Amniotic epithelial cell (primary cell): ENCODE measurements around the gene INVS.
"Not testable (repeated sequence)": the region's sequence is repeated elsewhere in the genome, so short reads cannot be mapped to it uniquely, and the experiment has no call there.

Experiments
- DNase-seq: peaks from one replicate; pipeline ENCODE4 v3.0.0-alpha.2; 2010; ENCODE audit warnings: low read depth

The INVS gene, protein sequence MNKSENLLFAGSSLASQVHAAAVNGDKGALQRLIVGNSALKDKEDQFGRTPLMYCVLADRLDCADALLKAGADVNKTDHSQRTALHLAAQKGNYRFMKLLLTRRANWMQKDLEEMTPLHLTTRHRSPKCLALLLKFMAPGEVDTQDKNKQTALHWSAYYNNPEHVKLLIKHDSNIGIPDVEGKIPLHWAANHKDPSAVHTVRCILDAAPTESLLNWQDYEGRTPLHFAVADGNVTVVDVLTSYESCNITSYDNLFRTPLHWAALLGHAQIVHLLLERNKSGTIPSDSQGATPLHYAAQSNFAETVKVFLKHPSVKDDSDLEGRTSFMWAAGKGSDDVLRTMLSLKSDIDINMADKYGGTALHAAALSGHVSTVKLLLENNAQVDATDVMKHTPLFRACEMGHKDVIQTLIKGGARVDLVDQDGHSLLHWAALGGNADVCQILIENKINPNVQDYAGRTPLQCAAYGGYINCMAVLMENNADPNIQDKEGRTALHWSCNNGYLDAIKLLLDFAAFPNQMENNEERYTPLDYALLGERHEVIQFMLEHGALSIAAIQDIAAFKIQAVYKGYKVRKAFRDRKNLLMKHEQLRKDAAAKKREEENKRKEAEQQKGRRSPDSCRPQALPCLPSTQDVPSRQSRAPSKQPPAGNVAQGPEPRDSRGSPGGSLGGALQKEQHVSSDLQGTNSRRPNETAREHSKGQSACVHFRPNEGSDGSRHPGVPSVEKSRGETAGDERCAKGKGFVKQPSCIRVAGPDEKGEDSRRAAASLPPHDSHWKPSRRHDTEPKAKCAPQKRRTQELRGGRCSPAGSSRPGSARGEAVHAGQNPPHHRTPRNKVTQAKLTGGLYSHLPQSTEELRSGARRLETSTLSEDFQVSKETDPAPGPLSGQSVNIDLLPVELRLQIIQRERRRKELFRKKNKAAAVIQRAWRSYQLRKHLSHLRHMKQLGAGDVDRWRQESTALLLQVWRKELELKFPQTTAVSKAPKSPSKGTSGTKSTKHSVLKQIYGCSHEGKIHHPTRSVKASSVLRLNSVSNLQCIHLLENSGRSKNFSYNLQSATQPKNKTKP

DNA sequence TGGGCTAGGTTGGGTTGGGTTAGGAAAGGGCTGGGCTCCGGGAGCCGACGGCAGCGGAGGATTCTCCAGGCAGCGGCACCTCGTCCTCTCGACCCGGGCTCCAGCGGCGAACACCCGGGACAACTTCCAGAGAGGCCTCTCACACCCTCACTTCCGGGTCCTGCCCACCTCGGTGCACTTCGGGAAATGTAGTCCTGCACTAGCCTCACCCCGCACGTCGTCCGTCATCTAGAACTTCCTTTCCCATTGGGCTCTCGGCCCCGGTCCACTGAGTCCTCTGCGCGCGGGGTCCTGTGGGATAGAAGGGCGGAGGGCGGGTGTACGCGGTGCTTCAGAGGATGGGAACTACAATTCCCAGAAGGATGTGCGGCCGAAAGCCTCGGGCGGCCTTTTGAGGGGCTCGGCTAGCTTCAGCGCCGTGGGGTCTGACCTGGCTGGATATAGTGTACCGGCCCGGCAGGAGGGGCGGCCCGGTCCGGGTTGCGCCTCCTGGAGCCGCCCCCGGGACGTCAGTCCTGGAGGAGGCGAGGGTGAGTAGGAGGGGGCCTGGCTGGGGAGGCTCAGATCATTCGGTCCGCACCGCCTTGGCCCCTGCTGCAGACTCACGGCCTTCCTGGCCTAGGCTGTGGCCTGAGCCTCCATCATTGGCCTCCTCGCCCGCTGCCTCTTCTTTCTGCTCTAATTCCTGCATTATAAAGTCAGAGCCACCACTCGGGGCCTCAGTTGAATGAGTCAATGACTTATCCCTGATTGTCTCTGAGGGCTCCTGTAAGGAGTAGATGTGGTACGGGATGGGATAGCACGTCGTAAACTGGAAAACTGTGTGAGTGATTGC, at the start of gene INVS, which contains the start of gene ERP44:
Gene INVS (plus strand): TSS at position 357 of the 835 bp plus-strand sequence. CDS start 5,279 bp downstream, outside the sequence.
Gene ERP44 (minus strand): TSS at position 114 of the 835 bp plus-strand sequence. CDS start 160 bp downstream, outside the sequence.
- peak; percentile 99 for DNase-seq

DNA sequence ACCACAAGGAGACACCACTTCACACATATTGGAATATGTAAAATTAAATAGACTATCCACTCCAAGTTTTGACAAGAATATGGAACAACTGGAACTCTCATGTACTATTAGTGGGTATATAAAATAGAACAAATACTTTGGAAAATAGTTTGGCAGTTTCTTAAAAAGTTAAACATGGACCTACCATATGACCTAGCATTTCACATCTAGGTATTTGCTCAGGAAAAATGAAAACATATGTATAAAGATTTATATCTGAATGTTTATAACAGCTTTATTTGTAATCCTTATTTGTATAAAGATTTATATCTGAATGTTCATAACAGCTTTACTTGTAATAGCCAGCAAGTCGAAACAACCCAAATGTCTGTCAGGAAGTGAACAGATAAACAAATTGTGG, 49.5 kb upstream of the INVS start:
- DNase-seq, result no peak

DNA sequence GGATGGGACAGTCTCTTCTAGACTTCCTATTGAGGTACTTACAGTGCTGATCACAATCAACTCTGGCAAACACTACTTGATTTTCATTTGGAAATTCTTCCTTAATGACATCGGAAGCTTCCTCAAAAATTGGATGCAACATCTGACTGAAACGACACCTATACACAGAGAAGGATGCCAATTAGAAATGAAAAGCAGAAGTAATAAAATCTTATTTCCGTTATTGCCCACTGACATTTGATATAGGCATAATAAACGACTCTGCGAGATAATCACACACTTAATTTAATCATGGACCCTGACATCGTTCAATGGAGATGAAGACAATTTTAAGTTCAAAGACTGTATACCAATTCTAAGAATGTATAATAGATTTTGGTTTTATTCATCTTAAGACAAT, 46.7 kb upstream of the INVS start:
- no peak for DNase-seq

DNA sequence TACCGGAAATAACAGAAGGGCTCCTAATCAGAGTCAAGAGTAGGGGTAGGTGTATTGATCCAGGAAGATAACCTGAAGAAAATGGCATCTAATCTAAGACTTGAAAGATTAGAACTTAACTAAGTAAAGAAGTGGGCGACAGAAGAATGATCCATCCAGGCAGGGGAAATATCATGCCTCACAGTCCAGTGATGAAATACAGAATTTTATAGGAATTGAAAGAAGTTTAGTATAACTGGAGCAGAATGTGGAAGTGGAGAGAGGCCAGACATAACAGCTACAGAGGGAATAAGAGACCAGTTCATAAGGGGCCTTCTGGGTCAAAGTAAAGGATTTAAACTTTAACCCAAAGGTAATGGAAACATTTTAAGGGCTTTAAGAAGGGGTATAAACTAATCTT, 42.5 kb upstream of the INVS start:
- no peak for DNase-seq

DNA sequence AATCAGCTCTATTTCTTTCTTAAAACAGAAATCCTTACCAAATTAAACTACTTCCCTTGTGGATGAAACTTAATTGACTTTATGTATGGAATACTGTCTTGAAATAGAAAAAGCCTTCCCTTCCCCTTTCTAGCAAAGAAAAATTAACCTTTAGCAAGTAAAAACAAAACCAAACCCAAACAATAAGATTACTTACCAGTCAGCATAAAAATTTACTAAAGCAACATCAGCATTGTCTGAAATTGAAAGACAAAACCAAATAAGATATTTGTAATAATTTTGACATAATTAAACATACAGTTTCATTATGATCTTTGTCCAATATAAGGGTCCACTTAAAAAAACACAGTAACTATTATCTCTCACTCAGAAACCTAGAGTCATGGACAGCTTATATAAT, 41.4 kb upstream of the INVS start:
- no peak for DNase-seq

DNA sequence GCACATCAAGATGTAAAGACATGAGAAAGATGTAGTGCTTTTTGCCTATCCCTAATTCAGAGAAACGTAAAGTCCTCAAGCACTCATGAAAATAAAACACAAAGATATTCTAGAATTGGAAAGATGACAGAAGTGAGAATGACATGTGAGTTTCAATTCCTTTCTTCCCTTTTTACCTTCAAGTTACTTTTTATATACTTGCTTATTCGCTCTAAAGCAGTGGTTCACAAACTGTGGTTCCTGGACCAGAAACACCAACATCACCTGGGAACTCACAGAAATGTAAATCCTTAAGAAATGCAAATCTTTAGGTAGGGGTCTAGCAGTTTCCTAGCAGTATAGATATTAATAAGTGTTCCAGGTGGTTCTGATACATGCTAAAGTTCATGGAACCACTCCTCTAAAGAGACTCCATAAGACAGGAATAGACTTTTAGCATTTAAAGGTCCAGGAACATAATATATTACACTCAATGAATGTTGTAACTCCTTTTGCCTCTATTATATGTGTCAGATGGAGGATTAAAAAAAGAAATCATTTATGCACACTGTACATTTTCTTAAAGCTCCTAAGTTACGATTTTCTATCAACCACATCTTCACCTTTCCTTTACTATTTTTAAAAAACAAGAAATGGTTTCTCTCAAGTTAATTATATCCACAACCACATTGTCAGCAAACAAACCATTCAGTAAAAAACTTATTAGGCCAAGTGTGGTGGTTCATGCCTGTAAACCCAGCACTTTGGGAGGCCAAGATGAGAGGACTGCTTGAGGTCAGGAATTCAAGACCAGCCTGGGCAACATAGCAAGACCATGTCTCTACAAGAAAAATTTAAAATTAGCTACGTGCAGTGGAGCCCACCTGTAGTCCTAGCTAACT, 40.1 kb upstream of the INVS start:
- DNase-seq, result no peak

DNA sequence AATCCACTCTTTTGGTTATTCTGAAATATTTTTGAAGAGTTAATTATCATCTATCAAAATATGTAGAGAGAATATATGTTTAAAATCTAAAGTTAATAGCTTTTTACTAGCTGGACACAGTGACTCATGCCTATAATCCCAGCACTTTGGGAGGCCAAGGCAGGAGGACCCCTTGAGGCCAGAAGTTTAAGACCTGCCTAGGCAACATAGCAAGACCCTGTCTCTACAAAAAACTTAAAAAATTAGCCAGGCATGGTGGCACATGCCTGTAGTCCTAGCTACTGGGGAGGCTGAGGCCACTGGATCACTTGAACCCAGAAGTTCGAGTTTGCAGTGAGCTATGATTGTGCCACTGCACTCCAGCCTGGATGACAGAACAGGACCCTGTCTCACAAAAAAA, 36.4 kb upstream of the INVS start:
- DNase-seq, result not testable (repeated sequence)

DNA sequence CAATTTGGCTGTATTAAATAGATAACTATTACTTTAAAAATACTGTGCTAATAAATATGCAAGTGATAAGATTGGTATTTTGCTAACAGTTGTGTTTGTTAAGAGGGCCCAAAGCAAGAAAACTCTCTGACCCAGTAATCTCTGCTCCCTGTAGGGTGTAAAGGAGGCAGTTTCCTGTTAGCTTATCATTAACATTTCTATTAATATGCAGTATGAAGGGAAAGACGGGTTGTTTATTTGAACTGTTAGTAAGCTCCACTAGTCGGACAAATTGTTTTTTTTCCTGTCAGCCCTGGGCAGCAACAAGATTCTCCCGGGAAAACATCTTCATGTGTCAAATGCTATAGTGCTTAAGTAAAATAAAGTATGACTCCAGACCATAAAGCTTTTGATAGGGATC, 35.9 kb upstream of the INVS start:
- peak; percentile 16 for DNase-seq

DNA sequence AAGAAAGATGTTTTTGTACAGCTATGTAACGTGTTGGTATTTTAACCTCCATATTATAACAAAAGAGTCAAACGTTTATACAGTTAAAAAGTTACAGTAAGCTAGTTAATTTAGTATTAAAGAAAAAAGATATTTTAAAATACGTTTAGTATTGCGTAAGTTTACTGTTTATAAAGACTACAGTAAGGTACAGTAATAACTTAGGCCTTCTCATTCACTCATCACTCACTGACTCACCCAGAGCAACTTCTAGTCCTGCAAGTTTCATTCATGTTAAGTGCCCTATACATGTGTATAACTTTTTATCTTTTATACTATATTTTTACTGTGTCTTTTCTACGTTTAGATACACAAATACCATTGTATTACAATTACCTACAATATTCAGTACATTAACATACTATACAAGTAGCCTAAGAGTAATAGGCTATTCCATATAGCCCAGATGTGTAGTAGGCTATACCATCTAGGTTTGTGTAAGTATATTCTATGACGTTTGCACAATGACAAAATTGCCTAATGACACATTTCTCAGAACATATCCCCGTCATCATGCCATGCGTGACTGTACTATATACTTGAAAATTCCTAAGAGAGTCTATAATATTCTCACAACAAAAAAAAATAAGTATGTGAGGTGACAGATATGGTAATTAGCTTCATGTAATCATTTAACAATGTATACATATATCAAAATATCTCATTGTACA, 34.0 kb upstream of the INVS start:
- DNase-seq, result peak; percentile 80

DNA sequence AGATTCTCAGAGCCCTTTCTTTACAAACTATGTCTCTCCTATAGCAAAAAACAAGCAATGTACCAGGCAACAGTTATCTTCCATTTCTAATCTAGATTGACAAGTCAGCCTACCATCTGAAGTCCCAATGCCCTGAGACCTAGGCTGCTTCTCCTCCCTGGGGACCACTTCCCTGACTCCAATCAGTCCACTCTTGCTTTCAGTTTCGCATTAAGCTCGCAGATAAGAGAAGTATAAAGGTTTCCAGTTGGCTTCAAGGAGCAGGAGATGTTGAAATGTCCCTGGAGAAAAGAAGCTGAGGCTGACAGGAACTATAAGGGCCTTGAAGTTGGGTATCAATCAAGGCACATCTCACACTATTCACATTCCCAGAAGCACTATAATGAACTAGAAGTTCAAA, 32.5 kb upstream of the INVS start:
- peak; percentile 49 for DNase-seq

DNA sequence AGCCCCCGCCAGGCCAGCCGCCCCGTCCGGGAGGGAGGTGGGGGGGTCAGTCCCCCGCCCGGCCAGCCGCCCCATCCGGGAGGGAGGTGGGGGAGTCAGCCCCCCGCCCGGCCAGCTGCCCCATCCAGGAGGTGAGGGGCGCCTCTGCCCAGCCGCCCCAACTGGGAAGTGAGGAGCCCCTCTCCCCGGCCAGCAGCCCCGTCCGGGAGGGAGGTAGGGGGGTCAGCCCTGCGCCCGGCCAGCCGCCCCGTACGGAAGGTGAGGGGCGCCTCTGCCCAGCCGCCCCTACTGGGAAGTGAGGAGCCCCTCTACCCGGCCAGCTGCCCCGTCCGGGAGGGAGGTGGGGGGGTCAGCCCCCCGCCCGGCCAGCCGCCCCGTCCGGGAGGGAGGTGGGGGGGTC, 31.1 kb upstream of the INVS start:
- not testable (repeated sequence) for DNase-seq

DNA sequence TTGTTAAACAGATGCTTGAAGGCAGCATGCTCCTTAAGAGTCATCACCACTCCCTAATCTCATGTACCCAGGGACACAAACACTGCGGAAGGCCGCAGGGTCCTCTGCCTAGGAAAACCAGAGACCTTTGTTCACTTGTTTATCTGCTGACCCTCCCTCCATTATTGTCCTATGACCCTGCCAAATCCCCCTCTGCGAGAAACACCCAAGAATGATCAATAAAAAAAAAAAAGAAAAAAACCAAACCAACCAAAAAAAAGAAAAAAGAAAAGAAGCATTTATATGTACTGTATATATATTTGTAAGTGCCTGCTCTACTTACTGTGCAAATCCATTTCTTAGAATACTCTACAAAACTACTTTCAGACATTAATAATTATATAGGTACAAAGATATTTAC, 30.0 kb upstream of the INVS start:
- not testable (repeated sequence) for DNase-seq

DNA sequence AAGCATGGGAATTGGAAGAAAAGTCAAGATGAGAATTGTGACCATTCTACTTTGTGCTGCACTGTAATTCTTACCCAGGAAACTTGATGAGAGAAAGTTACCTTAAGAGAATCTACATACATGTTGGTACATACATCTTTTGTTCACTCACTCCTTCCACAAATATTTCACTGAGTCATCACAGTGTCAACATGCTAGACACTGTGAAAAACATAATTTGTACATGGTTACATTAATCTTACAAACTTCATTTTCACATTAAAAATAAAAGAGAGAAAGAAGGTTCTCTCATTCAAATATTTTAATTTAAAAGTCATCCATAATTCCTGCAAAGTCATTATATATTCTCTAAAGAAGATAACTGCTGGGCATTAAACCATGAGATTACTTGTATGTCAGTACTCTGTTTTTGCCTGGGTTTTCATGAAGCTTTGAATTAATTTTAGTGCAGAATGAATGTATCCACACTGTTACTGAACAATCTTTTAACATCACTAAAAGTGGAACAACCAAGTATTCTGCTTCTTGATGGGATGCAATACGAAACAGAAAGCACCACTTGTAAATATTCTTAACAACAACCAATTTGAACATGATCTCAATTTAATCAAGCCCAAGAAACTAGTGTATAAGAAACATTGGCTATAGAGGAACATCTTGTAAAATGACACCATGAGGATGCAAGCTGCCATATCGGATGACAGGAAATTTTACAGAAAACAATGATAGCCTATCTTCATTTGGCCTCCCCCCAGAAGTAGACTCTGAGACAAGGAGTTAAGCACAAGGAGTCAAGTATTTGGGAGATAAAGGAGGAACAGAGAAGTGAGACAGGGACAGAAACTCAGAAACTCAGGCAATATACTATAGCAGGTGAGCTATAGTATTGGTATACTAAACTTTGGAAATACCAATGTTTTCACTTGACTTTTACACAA, 28.7 kb upstream of the INVS start:
- no peak for DNase-seq

DNA sequence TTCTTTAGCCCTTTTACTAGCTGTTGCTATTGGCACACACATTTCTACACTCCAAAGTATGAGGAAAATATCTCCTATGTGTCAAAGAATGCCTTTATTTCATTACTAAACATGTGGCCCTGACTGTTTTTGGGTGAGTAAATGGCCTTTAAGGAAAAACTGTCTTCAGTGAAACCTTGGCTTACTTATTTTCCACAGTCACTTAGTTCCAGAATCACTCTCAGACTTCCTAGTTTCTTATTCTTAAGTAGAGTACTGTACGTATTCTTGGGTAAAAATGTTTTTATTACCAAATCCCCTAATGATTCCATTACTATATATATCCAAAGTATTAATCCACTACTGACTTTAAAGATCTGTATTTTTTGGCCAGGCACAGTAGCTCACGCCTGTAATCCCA, 27.8 kb upstream of the INVS start:
- DNase-seq, result no peak

DNA sequence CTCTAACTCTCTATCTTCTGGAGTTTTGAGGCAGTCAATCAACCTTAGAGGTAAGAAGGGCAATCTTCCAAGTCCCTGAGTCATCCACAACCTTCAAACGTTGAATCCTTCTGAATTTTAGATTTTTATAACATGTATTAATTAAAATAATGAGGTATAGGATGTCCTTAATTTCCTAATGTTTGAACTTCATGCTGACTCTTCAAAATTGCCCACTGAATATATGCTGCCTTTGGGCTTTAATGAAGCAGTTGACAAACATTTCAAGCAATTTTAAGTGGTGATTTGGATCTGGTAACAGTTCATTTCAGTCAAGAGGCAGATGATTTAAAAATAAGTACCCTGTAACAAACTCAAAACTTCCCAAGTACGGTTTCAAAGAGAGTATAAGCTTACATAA, 26.2 kb upstream of the INVS start:
- DNase-seq, result no peak

DNA sequence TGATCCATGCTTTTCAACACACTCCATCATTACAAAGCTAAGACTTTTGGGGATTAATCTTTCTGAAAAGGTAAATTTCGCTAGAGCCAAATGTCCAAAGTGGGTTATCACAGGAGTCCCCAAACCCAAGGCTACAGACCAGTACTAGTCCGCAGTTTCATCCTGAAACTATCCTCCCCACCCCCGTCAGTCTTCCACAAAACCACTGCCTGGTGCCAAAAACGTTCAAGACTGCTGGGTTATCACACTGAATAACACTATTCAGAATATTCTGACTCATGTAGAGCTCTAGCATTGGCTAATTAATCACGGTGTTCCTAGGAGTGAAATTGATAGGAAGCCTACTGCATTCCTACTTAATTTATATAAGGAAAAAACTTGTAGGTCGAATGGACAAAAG, 24.9 kb upstream of the INVS start:
- peak; percentile 69 for DNase-seq

DNA sequence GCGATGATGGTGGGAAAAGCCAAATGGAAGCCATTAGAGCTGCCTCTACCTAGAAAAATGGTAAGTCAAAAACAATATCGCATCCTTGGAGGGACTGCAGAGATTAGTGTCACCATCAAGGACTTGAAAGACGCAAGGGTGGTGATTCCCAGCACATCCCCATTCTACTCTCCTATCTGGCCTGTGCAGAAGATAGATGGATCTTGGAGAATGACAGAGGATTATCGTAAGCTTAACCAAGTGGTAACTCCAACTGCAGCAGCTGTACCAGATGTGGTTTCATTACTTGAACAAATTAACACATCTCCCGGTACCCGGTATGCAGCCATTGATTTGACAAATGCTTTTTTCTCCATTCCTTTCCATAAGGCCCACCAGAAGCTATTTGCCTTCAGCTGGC, 24.1 kb upstream of the INVS start:
- DNase-seq, result no peak

DNA sequence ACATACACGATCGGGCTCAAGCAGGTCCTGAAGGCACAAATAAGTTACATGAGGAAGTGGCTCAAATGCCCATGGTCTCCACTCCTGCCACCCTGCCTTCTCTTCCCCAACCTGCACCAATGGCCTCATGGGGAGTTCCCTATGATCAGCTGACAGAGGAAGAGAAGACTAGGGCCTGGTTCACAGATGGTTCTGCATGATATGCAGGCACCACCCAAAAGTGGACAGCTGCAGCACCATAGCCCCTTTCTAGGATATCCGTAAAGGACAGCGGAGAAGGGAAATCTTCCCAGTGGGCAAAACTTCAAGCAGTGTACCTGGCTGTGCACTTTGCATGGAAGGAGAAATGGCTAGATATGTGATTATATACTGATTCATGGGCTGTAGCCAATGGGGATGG, 22.8 kb upstream of the INVS start:
- not testable (repeated sequence) for DNase-seq

DNA sequence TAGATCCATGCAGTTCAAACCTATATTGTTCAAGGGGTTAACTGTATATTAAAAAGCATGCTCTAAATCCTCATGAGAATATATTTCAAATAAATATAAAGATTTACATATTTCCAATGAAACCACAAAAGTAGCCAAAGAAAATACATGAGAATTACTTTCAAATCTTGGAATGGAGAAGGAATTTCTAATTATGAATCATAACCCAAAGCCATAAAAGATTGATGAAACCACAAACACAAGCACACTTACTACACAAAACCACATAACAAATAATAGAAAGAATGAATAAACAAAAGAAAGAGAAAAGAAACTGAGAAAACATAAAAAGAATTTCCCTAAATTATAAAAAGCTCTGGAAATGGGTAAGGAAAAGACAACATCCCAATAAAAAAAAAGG, 16.3 kb upstream of the INVS start:
- peak; percentile 75 for DNase-seq
